AG08396 (cell line): ENCODE measurements around the gene DGKI.
A peak's percentile ranks its signal among the peaks of the same experiment; 100 is the strongest.

Source experiments
- DNase-seq: peaks from one replicate; pipeline ENCODE4 v3.0.0; 2012; ENCODE audit warnings: low spot score, mixed read lengths

The DGKI gene

DNA sequence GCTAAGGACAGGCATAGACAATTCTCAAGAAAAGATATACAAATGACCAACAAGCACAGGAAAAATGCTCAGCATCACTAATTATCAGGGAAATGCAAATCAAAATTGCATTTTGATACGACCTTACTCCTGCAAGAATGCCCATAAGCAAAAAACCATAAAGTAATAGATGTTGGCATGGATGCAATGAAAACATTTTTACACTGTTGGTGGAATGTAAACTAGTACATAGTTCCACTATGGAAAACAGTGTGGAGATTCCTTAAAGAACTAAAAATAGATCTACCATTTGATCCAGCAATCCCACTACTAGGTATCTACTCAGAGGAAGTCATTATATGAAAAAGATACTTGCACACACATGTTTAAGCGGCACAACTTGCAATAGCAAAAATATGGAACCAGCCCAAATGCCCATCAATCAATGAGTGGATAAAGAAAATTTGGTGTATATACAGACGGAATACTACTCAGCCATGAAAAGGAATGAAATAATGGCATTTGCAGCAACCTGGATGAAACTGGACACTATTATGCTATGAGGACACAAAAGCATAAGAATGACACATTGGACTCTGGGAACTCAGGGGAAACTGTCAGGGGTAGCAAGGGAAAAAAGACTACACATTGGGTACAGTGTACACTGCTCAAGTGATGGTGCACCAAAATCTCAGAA lies 59.3 kb downstream of the DGKI start:
- no peak for DNase-seq

DNA sequence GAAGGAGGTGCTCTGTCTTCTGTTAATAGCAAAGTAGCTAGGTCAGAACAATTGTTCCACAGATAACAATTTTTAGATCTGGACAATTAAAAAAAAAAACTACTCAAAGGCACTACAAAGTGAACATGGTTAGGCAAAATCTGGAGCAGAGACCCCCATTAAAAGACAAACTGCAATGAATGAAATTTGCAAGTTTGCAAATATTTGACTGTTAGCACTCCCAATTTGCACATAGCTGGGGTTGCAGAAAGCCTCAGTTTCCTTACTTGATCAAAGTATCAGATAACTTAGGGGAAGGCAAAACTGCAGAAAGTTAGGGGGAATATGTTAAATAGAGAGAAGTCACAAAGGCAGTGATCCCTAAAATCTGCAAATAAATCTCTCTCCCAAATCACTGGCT lies 68.3 kb downstream of the DGKI start:
- DNase-seq: no peak

DNA sequence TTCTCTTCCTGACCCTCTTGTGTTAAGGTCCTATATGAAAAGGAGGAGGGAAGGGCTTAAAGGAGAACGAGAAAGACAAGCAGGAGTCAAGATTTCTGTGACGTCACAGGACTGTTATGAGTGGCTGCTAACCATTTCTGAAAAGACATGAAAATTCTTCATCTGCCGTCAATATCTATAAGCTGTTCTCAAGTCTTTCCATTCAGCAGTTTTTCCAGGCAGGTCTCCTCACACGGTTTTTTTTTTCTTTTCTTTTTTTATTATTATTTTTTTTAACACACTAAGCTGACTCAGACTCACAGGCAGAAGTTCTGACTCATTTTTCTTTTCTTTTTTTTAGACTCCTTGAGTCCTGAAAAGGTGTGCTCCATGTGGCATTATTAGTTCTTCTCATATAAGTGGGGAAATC lies 72.0 kb downstream of the DGKI start:
- DNase-seq: no peak

DNA sequence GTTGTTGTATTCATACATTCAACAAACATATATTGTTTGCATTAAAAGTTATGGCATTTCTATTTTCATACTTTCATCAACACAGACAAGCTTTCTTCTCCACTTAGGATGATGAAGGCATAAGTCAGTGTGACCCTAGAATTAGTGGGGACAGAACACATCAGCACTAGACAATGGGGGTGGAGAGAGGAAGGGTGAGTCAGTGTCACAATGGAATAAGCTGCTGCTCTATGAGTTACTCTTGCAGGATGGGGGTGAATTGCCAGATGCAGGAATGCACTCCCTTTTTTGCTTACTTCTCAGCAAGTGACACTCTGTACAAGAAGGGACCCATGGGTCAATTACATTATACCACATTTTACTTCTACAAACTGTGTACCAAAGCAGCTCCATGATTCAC lies 74.0 kb downstream of the DGKI start:
- DNase-seq: peak; percentile 56

DNA sequence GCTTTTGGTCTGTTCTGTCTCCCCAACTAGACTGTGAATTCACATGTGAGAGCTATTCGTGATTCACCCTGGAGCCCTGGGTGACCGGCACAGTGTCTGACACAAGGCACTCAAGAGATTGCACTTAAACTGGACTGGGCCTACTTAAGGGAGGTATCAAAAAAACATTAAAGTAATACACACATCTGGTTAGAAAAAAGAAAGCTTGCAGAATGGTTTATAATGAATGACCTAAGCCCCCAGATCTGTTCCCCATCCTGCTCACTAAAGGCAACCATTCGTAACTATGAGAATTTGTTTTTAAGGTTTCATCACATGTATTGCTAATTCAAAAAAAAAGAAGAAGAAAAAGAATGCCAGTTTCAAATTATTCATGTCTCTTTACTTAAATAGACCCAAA lies 74.5 kb downstream of the DGKI start:
- no peak for DNase-seq

DNA sequence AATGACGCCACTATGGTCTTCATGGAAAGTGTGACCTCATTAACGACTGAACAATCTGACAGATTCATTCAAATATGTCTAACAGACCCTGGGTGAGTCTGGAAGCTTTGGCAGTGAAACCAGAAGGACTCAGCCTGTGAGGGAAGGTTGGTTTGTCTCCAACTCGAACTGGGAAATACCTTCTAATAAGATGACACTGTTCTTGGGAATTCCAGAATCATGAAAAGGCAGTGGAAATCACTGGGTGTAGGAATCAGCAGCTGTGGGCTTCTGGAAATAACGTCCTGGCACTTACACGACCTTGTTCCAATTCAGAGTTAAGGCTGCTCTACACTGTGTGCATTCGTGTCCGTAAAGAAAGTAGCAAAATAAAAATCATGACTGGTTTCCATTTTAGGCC lies 75.1 kb downstream of the DGKI start:
- DNase-seq: no peak

DNA sequence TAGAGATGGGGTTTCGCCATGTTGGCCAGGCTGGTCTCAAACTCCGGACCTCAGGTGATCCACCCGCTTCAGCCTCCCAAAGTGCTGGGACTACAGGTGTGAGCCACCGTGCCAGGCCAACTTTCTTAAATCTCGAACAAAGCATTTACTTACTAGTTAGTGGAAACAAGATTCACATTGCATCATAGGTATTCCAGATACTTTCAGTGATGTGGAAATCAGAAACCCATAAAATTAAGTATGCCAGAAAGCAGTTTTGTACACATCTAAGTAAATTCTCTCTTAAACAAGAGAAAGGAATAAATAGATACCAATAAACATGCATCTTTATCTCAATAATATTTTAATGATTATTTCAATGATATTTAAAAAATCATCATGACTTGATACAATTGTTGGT lies 75.5 kb downstream of the DGKI start:
- DNase-seq: no peak

DNA sequence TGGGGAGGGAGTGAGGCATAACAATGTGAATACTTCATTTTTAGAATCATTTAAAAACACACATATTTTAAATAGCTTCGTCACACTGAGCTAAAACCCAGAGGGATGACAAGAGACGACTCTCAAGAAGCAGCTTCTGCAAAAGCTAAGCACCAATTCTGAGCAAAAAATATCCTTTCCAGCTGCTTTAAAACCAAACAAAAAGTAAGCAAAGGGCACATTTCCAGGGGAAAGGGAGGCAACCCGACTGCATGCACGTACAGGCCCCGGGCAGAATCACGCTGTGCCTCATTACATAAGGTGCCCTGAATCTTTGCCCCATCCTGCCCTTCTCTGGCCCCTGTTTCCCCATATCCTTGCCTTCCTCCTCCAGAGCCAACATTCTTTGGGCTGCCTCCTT lies 78.4 kb downstream of the DGKI start:
- no peak for DNase-seq

DNA sequence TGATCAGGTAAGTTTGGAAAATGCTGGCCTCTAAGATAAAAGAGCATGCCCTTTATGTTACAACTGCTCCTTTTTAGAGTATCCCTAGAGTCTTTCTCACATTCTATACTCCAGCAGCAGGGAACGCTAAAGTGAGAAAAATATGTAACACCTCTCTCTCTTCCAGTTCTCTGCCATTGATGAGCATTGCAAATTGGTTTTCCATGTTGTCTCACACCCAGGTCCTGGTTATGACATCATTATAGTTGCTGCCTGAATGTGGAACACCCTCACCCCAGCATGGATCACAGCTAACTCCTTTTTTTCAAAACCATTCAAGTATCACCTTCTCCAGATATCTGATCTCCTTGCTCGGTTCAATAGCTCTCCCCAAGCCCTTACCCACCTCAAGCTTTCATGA lies 84.4 kb downstream of the DGKI start:
- DNase-seq: no peak

DNA sequence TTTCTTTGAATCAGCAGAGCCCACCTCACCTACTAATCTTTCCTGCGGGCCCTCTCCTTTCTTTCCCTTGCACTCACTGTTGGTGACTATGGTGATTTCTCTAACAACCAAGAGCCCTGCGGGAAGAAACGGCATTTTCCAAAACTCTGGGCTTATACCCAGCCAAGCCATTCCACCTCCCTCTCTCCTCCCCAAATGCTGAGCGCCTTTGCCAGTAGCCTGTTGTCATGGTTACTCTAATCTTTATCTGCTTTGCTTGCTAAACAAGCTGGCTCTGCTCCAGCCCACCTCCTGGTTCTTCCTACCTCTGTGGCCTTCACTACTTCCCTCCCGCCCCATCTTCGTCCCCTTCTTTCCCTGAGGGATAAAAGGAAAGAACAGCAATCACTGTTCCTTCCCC lies 86.7 kb downstream of the DGKI start:
- no peak for DNase-seq

DNA sequence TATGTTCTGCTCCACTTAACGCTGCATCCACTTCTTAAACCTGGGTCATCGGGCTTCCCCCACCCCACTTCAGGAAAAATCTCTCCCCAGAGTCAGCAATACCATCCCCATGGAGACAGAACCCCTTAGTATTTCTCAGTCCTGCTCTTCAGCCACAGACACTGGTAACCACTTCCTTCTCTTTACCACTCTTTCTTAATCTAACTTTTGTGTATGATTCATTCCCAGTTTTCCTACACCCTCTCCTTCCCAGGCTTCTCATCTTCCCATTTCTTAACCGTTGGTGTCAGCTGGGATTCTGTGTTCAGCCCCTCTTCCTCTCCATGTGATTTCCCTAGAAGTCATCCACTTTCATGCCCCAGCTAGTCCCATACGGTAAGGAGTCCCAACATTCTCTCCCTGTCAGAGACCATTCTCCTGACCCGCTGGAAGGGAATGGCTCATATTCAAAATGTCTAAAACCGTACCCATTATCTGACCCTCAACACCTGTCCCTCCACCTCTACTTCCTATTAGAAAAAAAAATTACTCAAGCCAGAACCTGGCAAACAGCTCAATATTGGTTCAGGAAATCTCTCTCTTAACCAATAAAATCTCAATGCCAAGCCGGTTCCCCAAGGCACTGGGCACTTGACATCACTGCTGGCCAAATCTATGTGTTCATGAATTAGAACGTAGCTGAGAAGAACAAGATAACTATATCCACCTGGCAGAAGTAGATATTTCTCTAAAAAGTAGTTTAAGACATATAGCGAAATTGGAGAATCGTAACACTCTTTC lies 89.4 kb downstream of the DGKI start:
- no peak for DNase-seq

DNA sequence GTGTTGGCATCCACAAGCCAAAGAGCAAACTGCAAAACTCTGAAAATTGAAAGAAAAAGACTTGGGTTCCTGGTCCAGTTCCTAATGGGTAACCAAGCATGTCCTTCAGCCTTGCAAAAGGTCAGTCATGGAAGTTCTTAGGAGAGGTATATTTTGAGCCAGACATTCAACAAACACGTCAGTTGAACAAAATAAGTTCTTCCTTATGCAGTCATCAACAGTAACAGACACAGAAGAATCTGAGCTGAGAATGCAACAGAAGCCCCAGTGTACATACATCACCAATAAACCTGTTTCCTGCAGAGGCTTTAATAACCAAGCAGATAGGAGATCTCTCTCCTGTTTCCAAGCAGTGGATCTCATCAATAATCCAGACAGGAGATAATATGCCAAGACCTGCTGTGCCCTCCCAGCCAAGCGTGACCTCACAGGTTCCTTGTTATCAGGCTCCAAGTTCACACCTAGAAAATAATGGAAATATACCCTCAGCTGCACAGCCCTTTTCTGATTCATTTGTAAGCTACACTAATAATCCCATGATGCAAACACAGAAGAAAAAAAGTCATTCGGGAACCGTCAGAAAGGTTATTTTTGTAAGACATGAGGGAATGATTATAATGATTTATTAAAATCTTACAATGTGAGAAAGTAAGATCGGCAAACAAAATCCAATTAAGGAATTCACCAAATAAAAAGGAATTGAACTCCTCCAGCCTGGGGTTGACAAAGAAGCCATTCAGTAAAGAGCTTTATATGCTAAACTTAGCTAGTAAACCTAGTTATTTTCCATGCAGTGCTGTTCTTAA lies 90.7 kb downstream of the DGKI start:
- no peak for DNase-seq

DNA sequence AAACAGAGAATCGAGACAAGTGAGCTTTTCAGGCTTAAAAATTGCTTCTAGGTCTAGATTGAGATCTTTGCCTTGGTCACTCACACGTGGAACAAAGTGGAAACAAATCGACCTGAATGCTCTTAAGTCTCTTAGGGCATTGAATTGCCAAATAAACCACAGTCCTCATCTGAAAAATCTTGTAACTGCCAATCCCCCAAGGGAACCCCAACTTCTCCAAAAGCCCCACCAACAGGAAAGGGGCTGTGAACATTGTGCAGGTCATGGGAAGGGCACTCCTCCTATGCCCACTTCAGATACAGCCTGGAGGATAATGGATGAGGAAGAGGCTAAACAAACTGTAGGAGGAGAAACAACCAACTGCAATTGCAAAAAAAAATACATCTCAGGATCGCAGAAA lies 91.3 kb downstream of the DGKI start:
- no peak for DNase-seq

DNA sequence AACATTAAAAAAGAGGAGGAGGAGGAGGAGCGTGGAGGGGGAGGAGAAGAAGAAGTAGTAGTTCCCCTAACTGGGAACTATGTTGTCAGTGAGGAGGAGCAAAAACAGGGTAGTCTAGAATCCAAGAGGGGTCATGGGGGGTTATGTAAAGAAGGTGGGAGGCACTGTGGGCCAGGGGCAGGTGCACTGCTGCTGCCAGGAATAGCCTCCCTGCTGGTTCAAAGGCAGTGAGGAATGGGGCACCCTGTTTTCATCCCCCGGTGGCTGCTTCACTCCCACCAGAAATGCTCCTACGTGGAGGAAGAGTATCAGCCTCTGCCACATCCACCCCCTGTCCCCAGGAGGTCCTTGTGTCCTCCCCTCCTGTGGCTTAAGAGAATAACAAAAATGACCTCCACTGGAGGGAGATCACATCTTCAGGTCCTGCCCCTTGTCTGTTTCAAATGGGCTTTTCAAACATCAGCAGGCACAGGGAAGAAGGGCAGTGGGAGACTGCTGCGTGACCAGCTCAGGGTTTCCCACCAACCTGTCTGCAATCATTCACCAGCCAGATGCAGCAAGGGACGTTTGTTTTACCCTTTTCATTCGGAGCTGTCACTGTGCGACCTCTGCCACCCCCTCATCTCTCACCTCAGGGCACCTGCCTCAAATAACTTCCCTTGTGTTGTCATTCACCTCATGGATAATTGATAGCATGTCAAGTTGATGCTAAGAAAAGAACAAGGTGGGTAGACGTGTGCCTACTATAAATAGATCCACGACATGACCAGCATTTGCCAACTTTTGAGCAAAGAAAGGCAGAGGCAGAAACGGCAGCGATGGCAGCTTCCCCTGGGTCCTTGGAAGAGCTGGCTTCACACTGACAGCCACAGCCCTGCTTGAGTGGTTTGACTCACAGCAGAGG lies 92.6 kb downstream of the DGKI start:
- DNase-seq: no peak

DNA sequence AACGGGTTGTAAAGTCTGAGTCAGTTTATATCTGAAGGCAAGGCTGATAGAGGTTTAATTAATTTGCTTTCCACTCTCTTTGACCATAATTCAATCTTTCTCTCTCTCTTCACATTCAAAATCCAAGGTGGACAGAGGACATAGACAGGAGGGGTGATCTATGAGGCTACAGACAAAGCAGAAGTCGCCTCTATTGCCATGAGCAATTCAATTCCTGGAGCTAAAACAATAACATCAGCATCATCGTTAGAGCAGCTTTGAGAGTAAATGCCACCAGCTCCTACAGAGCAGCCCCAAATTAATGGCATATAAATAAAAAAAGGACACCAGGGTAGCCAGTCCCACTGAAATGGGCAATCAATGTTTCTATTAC lies 93.2 kb downstream of the DGKI start:
- no peak for DNase-seq

DNA sequence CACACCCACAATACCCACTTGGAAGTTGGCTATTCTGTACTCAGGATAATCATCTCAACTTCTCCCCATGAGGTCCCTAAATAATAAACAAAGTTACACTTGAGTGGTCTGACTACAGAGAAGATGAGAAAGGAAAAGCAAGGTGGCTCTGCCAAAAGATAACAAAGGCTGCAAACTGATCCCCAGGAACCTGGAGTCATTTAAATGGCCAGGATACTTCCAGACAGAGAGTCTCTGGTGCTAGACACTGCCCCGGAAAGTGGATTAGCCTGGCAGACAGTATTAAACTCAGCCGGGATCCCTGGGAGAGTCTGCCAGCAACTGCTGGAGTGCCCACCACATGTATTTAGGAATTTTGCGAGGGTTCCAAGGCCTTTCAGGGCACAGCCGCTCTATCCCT lies 93.7 kb downstream of the DGKI start:
- no peak for DNase-seq

DNA sequence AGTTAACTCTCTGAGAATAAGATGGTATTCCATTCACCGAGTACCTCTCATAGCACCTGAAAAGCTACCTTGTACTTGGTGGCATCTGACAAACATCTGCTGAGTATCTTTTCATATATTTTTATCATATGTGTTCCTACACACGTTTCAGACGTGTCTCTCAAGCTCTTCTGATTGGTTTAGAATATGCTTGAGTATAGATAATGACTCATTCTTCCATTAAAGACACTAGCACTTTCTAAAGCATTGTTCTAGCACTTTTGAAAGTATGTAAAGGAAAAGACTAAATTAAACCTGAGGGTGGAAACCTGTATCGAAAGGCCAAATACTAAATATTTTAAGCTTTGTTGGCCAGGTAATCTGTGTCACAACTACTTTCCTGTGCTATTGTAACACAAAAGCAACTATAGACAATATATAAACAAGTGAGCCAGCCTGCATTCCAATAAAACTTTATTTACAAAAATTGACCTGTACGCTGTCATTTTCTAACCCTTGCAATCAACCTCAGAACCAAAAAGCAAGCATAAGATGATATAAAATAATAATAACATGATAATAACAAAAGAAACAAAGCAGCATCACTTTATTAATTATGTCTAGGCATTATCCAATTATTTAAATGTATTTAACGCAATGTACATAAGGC lies 95.3 kb downstream of the DGKI start:
- no peak for DNase-seq

DNA sequence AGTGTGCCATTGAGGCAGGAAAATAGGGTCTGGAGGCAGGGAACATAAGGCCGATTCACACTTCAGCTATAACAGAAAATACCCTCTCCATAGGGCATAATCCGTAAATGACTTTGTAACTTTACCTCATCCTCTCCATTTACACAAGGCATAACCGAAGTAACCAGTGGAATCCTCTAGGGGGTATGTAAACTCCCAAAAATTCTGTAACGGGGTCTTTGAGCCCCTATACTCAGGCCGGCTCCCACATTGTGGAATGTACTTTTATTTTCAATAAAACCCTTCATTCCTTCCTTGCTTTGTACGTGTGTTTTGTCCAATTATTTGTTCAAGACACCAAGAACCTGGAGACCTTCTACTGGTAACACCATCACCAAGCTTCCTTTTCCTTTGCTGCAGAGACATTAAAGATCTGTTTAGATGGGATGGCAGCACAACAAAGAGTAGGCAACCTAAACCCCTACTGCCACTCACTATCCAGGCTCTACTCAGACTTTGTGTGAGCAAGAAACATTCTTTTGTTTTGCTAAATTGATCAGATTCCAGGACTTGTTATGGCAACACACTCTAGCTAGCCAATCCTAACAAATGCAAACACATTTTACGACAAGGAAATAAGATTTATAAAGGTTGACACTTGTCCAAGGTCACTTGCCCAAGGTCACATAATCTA lies 99.3 kb downstream of the DGKI start:
- no peak for DNase-seq

DNA sequence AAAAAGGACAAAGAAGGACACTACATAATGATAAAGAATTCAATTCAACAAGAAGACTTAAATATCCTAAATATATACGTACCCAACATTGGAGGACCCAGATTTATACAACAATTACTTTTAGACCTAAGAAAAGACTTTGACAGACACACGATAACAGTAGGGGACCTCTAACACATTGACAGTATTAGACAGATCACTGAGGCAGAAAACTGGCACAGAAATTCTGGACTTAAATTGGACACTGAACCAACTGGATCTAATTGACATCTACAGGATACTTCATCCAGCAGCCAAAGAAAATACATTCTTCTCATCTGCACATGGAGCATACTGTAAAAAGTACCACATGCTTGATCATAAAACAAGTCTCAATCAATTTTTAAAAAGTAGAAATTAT lies 103.8 kb downstream of the DGKI start:
- no peak for DNase-seq

DNA sequence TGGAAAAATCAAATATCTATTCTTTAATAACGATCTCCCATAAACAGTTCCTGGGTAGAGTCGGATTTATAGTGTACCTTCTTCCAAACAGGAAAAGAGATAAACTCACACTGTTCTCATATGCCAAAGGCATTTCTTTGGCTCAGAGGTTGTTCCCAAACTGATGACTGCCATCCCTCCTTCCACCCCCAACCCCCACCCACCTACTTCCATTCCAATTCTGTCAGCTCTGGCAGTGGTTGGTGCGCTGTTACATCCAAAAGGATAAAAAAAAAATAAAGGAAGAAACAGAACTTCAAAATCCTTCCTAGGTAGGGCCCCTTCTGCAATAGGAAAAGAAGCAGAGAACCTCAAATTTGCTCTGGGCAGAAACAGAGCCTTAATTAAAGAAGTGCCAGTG lies 104.7 kb downstream of the DGKI start:
- no peak for DNase-seq

DNA sequence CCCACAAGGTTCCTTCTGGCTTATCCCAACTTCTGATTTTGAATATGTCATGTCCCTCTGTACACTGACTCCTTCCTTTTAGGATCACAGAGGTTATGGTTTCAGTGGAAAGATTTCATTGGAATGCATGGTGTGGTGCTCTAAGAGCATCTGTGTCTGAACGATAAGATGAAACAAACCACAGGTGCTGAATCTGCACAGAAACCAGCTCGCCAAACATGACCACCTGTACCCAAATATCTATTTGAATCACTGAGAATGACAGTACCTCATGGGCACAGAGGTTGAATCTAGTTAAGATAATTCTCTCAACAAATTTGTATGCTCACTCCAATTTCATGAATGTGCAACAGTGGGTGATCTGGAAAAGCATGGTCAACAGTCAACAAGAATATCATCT lies 105.3 kb downstream of the DGKI start:
- DNase-seq: no peak
